ENCODE measurements around the gene ELANE.
"Not testable (repeated sequence)": the region's sequence is repeated elsewhere in the genome, so short reads cannot be mapped to it uniquely, and the experiment has no call there.

ELANE gene

GRCh38 chr19:842802-843179, 9.3 kb upstream of the ELANE start:
- DNase-seq (ENCODE audit: low spot score): not testable (repeated sequence)

DNA sequence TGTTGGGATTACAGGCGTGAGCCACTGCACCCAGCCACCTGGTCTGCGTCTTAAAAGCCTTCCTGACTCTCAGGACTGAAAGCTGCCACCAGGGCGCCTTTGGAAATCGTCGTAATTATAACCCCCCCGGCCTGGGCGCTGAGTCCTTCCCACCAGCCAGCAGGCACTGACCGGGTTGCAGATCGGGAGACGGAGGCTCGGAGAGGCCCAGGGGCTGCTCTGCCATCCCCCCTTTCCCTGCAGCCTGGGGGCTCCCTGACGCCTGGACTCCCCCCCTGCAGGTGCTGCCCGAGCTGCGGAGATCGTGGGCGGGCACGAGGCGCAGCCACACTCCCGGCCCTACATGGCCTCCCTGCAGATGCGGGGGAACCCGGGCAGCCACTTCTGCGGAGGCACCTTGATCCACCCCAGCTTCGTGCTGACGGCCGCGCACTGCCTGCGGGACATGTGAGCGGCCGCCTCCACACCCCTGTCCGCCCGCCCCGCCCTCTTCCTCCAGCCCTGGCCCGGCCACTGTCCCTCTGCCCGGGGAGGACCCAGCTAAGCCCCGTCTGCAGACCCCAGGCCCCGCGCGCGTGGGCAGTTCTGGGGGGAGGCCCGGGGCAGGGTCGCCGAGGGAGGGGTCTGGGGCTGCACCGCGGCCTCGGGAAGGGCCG, 8.8 kb upstream of the ELANE start:
- no peak for DNase-seq (ENCODE audit: low spot score)

- no peak for DNase-seq (ENCODE audit: low spot score)
Observed at GRCh38 chr19:843836-844545, 8.1 kb upstream of the ELANE start.

DNA sequence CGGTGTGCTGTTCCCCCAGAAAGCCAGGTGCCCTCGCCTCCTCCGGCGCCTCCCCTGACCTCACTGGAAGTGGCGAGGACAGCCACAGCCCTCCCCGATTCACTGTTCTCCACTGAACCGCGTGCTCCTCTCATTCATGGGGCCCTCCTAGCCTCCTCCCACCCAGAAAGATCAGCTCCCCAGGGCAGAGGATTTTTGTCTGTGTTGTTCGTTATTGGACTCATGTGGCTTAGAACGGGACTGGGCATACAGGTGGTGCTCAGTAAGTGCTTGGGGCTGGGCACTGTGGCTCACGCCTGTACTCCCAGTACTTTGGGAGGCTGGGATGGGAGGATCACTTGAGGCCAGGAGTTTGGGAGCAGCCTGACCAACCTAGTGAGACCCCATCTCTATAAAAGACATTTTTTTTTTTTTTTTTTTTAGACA, 7.5 kb upstream of the ELANE start:
- DNase-seq (ENCODE audit: low spot score): no peak

- DNase-seq (ENCODE audit: low spot score): no peak
Observed at GRCh38 chr19:845707-846521, 6.2 kb upstream of the ELANE start.

DNA sequence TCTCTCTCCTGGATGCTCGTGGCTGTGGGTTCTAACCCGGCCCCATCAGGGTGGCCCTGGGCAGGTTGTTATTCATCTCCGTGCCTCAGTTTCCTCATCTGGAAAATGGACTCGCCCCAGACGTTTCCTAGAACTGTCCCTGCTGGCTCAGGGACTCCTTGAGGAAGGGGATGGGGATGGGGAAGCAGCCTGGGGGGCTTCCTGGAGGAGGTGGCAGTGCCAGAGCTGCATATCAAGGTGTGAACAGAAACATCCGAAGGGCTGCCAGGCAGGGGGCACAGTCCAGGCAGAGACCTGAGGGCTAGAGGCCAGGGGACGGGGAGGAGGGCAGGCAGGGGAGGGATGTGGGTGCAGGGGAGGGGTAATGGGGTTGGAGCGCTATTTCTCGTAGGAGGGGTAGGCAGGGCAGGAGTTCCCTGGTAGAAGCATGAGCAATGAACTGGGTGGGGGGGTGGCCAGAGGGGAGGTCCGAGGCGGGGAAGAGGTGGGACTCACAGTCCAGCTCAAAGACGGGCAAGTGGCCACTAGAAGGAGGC, 3.6 kb upstream of the ELANE start:
- no peak for DNase-seq (ENCODE audit: low spot score)

DNA sequence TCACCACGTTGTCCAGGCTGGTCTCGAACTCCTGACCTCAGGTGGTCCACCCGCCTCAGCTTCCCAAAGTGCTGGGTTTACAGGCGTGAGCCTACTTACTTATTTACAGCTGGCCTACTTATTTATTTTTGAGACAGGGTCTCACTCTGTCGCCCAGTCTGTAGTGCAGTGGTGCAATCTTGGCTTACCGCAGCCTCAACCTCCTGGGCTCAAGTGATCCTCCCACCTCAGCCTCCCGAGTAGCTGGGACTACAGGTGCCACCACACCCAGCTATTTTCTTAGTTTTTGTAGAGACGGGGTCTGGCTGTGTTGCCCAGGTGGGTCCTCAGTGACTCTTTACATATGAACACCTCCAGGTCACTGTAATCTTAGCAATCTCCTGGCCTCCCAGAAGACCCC, 2.9 kb upstream of the ELANE start:
- DNase-seq (ENCODE audit: low spot score): not testable (repeated sequence)

DNA sequence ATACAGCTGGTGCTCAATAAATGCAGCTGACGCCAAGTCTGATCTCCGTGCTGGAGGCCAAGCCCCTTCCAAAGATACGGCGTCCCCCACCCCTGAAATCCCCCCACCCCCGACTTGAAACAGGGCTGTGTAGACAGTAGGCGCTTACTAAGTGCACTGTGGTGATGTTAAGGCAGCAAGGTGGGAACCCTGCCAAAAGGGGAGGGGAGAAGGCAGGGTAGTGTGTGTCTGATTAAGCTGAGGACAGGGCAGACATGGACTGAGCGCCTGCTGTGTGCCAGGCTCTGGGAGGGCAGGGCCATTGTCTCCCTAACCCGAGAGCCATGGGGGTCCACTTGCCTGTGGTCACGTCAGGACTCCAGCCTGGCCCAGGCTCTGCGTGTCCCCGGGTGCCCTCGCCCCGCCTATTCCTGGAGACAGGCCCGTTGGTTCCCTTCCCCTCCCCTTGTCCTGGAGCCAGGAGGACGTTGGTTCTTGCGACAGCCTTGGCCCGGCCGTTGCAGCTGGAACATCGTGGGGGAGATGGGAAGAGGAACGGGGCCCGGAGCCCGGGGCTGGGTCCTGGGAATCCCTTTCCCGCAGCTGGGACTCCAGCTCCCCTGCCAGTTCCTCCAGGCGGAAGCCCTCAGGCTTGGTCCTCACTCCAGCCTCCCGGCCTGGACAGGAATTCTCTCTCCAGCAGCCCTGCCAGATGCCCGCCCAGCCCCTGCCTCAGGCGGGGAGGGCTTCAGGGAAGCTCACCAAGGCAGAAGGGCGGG, 1.7 kb upstream of the ELANE start:
- DNase-seq (ENCODE audit: low spot score): no peak

- DNase-seq (ENCODE audit: low spot score): no peak
Observed at GRCh38 chr19:850979-851335, 1.1 kb upstream of the ELANE start.

DNA sequence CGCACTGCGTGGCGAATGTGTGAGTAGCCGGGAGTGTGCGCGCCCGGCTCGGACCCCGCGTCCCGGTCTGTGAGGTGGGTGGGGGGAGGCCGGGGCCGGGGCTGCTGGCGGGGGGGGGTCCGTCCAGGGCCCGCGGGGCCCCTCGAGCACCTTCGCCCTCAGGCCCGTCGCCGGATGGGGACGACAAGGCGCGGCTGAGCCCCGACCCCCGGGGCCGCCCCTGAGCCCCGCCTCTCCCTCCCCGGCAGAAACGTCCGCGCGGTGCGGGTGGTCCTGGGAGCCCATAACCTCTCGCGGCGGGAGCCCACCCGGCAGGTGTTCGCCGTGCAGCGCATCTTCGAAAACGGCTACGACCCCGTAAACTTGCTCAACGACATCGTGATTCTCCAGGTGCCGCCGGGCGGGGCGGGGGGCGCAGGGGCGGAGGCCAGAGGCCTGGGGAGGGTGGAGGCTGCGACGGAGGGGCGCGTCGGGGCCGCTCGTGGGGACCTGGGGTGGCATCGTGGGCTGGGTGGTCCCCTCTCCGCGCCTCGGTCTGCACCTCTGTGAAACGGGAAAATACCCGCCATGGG, 997 bp downstream of the ELANE start:
- no peak for DNase-seq (ENCODE audit: low spot score)

DNA sequence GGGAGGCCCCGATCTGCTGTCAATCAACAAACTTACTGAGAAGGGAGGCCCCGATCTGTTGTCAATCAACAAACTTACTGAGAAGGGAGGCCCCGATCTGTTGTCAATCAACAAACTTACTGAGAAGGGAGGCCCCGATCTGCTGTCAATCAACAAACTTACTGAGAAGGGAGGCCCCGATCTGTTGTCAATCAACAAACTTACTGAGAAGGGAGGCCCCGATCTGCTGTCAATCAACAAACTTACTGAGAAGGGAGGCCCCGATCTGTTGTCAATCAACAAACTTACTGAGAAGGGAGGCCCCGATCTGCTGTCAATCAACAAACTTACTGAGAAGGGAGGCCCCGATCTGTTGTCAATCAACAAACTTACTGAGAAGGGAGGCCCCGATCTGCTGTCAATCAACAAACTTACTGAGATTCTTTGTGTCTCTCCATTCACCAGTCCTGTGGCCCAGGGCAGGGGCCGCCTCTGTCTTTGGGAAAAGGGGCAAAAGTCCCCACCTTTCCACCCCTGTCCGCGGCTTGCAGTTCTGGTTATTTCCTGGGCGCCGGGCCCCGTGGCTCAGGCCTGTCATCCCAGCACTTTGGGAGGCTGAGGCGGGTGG, 1.6 kb downstream of the ELANE start:
- DNase-seq (ENCODE audit: low spot score): not testable (repeated sequence)

- DNase-seq (ENCODE audit: low spot score): no peak
Observed at GRCh38 chr19:854549-854948, 2.4 kb downstream of the ELANE start.

GRCh38 chr19:855142-855541, 3.0 kb downstream of the ELANE start:
- DNase-seq (ENCODE audit: low spot score): no peak

DNA sequence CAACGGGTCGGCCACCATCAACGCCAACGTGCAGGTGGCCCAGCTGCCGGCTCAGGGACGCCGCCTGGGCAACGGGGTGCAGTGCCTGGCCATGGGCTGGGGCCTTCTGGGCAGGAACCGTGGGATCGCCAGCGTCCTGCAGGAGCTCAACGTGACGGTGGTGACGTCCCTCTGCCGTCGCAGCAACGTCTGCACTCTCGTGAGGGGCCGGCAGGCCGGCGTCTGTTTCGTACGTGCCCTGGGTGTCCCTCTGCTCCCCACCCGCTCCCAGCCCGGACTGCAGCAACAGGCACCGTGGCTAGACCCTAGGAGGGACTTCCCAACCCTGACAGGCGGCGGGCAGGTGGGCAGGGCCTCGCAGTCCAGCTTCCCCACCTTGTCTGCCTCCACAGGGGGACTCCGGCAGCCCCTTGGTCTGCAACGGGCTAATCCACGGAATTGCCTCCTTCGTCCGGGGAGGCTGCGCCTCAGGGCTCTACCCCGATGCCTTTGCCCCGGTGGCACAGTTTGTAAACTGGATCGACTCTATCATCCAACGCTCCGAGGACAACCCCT, 3.5 kb downstream of the ELANE start:
- no peak for DNase-seq (ENCODE audit: low spot score)

DNA sequence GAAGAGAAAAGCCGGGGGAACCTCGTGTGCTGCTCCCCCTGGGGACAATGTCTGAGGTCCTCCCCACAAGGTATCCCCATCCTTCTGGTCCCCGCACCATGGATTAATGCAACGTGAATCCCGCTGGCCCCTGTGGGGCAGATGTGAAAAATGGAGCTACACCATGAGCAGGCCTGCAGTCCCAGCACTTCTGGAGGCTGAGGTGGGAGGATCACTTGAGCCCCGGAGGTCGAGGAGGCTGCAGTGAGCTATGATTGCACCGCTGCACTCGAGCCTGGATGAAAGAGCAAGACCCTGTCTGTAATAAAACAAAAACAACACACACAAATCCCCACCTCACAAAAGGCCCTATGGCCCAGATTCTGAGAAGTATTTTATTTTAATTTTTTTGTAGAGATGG, 6.2 kb downstream of the ELANE start:
- DNase-seq (ENCODE audit: low spot score): no peak

DNA sequence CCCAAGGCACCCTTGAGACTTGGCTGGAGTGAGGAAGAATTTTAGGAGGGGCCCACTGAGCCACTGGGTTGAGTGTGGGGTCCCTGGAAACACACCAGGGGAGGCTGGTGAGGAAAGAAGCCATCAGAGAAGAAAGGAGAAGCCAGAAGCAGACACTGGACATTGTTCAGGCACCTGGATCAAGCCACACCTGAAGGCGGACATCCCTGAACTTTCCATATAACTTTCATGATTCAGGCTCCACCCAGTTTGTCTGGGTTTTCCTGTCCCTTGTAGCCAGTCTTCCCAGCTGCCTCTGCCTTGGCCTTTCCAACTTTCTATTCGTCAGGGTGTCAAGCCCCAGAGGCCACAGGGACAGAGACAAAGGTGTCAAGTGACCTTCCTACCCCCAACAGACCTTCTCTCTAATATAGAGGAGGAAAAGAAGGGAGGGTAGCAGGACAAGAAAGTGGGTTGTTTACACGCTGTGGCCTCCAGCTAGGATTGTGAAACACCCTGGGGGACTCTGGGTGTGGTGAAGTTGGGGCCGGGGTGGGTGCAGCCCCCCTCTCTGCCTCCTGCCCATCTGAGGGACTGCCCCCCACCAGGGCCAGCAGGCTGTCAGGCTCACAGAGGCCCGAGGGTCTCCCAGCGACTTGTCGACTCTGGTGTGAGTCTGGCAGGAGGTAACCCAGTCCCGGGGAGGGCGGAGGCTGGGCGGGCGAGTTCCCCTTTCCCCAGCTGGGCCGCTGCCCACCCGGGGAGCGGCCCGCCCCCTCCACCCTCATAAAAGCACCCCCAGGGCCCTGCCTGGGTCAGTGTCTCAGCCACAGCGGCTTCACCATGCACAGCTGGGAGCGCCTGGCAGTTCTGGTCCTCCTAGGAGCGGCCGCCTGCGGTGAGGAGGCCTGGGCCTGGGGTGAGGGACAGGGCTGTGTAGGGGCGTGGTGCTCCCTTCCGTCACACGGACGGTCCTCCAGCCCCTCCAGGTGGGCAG, 7.1 kb downstream of the ELANE start, which contains the start of gene CFD:
TSS of gene CFD (plus strand) at position 797 of the 976 bp plus-strand sequence. CDS start at position 823, 26 bp downstream.
- DNase-seq (ENCODE audit: low spot score): no peak

- DNase-seq (ENCODE audit: low spot score): no peak
Observed at GRCh38 chr19:861141-861755, 9.1 kb downstream of the ELANE start.

- DNase-seq (ENCODE audit: low spot score): peak; percentile 65
Observed at GRCh38 chr19:861756-862580, 9.9 kb downstream of the ELANE start.

Measured in hematopoietic multipotent progenitor cell treated with erythropoietin and hydrocortisone succinate and interleukin-3 and kit ligand, for 17 days (in vitro differentiated cells).